Activated CD4-positive, CD25-positive, alpha-beta regulatory T cell treated with anti-CD3 and anti-CD28 coated beads, Interleukin-2, amount 50 U/mL, for 24 hours (primary cell): ENCODE data around the gene IL13RA2.

Experiments
- ATAC-seq, 2 donors: fragments of 150-1000 bp; cut with Tn5 transposase; one replicate each; pipeline ENCODE4 v1.10.0; 2021; ENCODE audit warnings: mild to moderate bottlenecking in 1 of 2, moderate library complexity in 1 of 2

IL13RA2 gene, protein sequence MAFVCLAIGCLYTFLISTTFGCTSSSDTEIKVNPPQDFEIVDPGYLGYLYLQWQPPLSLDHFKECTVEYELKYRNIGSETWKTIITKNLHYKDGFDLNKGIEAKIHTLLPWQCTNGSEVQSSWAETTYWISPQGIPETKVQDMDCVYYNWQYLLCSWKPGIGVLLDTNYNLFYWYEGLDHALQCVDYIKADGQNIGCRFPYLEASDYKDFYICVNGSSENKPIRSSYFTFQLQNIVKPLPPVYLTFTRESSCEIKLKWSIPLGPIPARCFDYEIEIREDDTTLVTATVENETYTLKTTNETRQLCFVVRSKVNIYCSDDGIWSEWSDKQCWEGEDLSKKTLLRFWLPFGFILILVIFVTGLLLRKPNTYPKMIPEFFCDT

DNA sequence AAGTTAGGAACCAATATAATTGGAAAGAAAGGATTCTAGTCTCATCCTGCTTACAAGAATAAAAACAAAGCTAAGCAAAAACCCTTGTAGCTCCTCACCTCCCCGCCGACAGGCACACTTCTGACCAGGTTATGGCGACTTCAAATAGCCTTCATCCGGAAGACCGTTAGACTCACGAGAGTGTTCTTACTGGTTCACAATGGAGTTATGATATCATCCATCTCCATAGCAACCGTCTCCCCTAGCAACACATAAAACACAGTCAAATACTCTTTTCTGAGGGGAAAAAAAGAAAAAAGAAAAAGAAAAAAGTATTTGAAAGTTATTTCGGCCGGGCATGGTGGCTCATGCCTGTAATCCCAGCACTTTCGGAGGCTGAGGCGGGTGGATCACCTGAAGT is at the start of gene IL13RA2:
TSS of gene IL13RA2 (minus strand) at position 162 of the 400 bp plus-strand sequence. CDS start 347 bp downstream, outside the sequence.
- no peak for ATAC-seq

DNA sequence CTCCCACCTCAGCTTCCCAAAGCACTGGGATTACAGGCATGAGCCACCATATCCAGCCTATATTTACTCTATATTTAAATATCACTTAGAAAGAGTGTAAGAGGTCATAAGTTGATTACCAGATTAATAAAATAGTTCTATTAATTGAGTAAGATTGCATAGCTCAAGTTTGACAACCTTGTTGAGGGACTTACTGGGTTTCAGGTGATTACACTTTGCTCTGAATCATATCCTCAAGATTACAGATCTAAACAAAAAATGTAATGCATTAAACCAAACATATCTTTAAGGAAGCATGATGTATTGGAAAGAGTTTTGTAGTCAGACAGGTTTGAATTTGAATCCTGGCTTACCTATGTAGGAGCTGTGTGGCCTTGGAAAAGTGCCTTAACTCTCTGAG is 47.9 kb upstream of the IL13RA2 start:
- no peak for ATAC-seq

DNA sequence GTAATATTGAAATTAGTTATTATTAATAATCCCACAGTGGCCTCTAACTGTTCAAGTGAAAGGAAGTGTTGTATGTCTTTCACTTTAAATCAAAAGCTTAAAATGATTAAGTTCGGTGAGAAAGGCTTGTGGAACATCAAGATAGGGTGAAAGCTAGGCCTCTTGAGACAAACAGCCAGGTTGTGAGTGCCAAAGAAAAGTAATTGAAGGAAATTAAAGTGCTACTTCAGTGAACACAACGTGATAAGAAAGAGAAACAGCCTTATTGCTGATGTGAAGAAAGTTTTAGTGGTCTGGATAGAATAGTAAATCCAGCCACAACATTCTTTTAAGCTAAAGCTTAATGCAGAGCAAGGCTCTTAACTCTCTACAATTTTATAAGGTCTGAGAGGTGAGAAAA is 42.6 kb upstream of the IL13RA2 start:
- no peak for ATAC-seq

DNA sequence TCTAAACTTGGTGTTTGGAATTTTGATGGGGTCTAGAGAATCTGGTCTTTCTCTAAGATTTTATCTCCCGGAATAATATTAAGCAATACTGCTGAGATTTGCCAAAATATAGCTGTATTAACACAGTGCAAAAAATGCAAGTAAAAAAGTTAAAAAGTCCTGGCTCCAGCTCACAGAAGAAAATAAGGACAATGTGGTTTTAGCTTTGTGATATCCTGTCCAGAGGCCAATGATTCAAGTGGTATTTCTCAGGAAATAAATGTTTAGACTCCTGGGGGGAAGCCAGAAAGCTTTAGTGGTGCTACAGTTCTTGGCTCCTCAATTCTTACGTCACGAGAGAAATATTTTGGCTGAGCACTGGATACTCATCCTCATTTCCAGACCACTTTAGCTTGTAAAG is 40.9 kb upstream of the IL13RA2 start:
- no peak for ATAC-seq

DNA sequence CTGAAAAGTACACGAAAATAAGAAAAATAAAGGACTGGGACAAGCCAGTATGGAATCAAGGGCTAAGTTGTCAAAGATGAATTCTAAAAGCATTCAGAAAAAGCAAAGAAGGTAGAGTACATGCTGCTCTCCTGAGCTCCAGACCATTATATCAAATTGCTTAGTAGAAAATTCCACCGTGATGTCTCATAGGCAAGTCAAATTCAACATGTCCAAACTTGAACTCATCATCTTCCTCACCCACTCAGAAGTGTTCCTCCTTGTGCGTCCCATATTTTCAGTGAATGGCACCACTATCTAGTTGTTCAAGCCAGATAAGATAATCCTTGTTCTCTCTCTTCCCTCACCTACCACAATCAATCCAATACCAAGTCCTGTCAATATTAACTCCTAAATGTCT is 37.5 kb upstream of the IL13RA2 start:
- ATAC-seq: no peak

DNA sequence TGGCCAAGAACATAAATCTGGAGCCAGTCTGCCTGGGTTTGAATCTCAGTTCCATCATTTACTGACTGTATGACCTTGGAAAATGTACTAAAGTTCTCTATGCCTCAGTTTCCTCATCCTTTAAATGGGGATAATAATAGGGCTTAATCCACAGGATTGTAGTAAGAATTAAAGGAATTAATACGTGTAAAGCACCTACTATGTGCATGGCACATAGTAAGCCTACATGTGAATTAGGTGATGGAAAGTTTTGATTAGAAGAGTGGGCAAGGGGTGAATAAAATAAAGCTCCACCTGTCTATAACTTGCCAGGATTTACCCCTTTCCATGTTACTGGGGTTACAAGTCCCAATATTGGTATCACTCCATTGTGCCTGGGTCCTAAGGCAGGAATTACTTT is 35.8 kb upstream of the IL13RA2 start:
- no peak for ATAC-seq

DNA sequence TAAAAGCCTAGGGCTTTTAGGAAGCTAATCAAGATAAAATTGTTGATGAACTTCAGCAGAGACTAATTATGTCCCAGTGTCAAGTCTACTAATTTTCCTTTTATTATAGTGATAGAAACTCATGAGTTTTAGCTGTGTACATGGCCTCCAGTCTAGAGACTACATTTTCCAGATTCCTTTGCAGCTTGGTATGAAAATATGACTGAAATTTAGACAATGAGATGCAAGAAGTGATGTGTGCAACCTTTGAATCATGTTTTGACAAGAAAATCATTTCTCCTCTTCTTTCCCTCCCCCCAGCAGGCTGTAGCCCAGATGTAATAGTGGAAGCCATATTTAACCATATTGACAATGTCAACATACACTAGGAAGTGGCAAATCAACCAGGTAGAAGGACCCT is 30.3 kb upstream of the IL13RA2 start:
- ATAC-seq: no peak

DNA sequence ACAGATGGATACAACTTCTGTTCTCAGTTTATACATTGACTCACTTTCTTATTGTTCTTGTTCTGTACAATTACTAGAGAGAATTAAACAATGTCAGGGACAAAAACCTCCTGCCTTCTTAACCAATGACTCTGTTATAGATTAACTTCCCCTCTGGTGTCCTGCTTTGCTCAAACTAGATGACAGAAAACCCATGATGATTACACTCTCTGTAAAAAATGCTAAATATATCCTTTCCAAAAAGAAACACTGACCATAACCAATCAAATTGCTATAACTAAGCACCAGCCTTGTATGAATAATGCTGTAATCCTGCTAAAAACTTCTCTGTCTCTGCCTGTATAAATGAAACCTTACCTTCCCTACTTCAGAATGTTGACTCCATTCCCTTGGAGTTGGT is 29.8 kb upstream of the IL13RA2 start:
- ATAC-seq: no peak

DNA sequence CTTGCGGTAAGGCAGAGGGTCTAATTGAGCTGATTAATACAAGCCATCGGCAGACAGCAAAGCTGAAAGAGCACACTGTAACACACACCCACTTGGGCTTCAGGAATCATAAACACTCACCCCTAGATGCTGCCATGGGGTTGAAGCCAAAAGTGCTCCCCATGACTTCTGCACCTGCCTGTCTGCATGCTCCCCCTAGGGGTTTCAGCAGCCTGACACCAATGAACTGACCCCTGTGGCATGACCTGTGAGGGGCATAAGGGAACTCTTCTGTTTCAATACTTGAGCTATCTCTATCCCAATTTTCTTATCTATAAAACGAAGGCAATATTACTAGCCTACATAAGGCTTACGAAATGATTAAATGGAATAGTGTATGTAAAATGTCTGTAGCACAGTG is 23.0 kb upstream of the IL13RA2 start:
- ATAC-seq: no peak

DNA sequence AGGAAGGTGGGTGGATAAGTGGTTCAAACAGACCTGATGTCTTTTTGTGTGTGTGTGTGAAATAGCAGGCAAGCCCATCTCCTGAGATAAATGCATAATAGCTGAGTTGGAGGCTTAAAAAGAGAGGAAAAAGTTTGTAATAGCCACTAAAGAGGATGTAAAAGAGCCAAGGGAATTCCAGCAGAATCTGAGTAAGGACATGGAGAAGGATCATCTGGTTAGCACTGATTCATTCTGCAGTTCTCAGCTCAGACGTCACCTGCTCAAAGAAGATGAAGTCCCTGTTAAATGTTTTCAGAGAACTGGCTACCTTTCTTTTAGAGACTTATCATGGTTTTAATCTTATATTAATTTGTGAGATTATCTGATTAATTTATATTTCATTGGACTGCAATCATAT is 21.0 kb upstream of the IL13RA2 start:
- ATAC-seq: no peak

DNA sequence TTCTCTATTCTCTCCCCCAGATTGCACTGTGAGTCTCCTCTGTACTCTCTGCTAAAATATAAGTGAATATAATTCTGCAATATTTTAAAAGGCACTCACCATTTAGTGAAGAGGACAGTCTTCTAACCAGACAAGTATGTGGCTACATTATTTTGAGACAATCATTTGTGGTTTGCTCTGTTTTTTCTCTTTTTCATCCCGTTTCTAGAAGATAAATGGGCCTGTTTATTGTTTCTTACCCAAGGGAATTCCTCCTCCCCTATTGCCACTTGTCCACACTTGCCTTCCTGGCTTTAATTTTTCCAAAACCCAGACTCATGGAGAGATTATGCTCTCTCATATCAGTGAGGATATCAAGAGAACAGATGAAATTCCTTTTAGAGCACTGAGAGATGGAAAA is 18.6 kb upstream of the IL13RA2 start:
- no peak for ATAC-seq

DNA sequence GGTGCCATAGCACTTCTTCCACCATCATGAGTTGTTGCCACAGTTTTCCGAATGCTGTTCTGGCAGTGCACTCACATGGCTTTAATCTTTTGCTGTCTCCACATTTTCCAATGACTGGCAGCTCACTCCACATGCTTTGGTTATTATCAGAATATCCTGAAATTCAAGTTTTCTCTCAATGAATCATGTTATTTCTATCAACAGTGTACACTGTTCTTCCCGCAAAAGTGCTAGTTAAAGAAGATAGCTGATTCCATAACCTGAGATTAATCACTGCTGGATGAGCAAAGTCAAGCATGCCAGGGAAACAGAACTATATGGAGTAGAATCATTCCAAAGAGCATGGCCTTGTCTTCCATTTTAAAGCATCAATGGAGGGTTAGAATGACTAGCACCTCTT is 14.6 kb upstream of the IL13RA2 start:
- no peak for ATAC-seq

DNA sequence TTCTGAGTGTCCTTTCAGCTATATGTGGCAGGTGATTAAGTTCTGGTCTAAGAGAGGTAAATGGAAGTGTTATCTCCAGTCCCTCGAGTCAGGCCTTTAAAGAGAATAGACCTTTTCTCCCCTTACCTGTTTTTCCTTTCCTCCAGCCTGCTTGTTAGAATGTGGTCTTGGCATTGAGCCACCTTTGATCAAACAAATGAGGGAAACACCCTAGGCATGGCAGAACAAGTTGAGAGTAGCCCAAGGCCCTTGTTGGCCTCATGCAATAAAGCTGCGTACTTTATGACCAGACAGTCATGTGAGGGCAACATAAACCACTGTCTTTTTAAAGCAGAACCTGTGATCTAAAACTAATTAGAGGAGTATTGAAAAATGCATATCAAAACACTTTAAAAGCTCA is 13.2 kb upstream of the IL13RA2 start:
- no peak for ATAC-seq

DNA sequence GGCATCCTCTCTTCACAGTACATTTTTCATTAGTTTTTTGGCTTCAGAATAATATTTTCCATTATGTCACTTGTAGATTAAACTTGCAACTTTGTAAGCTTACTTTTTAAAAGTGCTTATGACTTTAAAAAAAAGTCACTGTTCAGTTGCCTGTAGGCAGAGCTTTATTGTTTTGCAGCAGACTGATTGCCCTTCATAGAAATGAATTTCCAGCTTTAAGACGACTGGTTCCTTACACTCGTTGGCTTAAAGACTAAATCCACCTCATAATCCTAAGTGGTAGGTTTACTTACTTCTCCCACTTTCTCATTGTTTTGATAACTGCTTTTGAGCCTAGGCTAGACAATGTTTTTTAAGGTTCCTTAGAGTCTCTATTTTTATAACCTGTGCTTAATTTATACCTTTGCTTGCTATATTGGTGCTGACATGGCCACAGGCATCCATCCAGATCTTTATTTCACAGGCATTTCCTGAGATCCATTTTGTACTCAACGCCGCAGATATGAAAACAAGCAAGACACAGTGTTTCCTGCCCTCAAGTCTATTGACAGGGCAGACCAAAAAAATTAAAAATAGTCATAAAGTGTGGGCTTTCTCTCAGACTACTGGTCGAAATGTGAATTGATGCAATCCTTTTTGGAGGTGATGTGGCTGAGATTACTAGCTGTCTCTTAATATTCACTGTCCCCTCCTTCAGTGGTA is 12.6 kb upstream of the IL13RA2 start:
- ATAC-seq: no peak

DNA sequence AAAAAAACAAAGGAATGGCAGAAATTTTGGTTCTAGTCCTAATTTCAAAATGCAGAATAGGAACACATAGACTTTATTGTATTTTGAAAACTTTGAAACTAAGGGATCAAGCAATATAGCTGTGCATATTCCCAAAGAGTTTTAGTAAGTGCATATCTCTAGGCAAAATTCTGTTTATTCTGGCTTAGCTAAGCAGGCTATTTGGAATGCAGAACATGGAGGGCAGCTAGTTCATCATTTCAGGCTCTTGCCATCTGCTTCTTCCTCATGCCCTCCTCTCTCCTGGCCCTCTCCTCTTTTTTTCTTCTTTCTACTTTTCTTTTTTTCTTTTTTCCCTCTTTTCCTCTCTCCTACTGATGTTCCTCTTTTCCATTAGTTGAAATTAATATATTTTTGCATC is 12.0 kb upstream of the IL13RA2 start:
- ATAC-seq: no peak

DNA sequence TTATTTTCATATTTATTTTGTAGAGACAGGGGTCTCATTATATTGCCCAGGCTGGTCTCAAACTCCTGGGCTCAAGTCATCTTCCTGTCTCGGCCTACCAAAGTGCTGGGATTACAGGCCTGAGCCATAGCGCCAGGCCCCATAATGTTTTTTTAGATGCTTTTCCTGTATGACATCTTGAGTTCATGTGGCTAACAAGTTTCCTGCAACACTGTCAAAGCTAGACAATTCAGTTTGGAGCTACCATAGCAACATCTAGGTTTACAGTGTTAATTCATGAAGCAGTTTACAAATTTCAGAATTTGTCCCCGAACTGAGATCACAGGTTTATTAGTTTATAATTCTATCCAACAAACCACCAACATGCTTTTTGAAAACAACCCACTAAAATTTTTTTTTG is 6.4 kb upstream of the IL13RA2 start:
- no peak for ATAC-seq

DNA sequence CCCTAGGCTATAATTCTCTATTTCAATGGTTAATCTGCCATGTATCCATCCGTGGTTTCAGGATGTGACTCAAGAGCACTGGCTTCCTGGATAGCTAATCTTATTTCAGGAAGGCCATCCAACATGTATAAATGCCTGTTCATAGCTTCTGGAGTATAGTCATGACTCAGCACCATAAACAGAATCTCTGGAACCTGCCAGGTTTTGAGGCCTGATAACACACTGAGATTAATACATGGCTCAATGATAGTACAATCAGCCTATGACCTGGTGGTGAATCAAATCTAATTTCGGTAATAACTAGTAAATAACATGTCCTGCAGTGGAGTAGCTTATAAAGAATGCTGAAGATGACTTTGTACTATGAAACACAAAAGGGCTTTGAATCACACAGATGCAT is 5.7 kb upstream of the IL13RA2 start:
- no peak for ATAC-seq

DNA sequence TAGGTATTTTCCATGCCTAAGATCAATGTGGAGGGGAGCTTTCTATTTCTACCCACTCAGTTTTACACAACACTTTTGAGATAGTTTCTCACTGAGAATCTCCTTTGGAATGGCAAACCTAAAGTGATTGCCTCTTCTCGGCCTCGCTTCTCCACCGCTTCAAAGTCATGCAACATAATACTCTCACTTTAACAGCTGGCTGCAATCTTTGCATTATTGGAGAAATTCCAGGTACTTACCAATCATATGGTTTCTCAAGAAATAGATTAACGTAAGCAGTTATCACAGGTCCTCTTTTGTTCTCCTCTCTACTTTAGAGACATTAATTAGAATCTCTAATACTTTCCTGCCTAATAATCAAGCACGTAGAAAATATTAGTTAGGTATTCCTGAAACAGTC is 3.7 kb upstream of the IL13RA2 start:
- ATAC-seq: no peak

DNA sequence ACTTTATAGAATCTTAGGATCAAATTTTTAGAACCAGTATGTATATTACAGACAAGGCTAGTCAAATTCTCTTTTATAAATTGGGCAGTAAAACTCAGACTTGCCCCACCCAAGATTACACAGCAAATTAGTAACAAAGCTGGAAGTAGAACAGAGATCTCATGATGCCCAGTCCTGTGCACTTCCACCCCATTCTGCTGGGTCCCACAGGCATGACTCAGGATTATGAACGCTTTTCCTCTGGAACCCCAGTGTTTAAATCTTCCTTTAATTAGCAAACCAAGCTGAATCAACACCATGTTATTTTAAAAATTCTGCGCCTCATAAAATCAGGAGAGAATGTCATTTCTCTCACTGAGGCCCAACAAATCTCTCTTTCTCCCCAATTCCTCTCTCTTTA is 1.5 kb upstream of the IL13RA2 start:
- ATAC-seq: no peak

DNA sequence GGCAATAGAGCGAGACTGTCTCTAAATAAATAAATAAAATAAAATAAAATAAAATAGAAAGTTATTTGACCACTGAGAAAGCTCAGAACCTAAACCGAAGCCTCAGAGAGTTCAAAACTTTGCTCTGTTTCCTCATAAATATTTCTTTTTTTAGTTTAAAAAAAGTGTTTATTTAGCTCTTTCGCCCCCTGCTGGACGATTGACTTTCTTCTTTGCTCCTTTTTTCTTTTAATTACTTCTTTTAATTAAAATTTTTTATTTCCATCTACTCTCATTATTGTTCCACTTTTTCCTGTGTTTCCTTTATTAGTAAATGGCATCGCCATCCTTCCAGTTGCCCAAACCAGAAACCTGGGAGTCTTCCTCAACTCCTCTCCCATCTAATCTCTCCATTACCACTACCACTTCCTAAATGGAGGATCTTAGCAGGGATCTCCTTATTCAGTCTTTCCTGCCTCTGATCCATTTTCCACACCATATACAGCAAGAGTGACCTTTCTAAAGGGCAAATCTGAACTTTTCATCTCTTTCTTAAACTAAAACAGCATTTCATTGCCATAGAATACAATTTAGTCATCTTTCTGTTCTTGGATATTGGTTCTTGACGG is 728 bp upstream of the IL13RA2 start:
- no peak for ATAC-seq

DNA sequence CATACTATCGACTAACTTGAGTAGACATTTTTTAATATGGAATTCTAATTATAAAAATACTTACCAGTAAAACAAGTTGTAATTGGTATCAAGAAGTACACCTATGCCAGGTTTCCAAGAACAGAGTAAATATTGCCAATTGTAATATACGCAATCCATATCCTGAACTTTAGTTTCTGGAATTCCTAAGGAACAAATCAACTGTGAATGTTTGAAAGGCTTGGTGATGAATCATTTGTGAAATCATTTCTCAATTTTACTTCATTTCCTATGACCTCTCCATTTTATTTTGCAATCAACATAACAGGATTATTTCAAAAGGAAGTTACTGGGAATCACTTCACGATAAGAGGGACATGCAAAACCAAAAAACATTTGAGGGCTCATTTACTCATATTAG is 3.7 kb downstream of the IL13RA2 start:
- ATAC-seq: no peak

DNA sequence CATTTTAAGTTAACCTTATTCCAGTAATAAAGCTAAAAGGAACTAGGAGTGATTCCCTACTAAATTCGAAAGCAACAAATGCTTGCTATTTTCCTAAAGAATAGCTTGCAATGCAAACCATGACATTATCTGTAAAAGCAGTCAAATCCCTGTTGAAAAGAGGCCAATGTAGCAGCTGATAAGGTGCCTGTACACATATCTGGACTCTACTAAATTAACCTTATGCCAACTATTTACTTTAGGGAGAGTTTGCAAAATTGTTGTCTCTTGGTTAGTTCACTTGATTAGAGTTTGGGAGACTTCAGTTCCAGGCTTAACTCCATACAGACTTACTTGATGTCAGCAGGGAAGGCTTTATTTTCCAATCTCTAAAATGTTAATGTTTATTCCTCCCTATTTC is 6.0 kb downstream of the IL13RA2 start:
- no peak for ATAC-seq

DNA sequence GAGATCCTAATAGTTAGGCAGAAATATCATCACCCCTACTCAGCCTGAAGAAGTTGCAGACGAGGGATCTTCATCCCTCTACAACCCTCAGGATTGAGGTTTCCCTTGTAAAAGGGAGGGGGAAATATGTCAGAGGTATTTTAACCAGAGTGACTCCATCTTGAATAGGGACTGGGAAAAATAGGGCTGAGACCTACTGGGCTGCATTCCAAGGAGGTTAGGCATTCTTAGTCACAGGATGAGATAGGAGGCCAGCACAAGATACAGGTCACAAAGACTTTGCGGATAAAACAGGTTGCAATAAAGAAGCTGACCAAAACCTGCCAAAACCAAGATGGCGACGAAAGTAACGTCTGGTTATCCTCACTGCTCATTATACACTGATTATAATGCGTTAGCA is 17.5 kb downstream of the IL13RA2 start:
- no peak for ATAC-seq

DNA sequence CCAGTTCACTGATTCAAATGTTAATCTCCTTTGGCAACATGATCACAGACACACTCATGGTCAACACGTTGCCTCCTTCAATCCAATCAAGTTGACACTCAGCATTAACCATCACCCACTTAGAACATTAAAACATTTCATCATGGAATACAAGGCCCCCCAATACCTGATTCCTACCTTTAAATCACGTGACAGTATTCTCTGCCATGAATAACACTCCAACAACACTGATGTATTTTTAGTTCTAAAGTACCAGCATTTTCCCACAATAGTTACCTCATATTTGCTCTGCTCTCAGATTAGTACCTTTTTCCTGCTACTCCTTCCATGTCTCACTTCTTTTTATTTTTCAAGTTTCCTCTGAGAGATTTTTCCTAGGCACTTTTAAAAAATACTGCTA is 19.6 kb downstream of the IL13RA2 start:
- ATAC-seq: no peak
